GM19395 (cell line): ENCODE results near the gene TWF2.
"Not testable (repeated sequence)": the region's sequence is repeated elsewhere in the genome, so short reads cannot be mapped to it uniquely, and the experiment has no call there.

ENCODE experiments used
- ATAC-seq: cut with Tn5 transposase; IDR thresholded peaks from one replicate; pipeline ENCODE4 v1.9.1; 2021; ENCODE audit warnings: mild to moderate bottlenecking, moderate library complexity; ENCODE audit not compliant: unreplicated experiment

TWF2 gene

DNA sequence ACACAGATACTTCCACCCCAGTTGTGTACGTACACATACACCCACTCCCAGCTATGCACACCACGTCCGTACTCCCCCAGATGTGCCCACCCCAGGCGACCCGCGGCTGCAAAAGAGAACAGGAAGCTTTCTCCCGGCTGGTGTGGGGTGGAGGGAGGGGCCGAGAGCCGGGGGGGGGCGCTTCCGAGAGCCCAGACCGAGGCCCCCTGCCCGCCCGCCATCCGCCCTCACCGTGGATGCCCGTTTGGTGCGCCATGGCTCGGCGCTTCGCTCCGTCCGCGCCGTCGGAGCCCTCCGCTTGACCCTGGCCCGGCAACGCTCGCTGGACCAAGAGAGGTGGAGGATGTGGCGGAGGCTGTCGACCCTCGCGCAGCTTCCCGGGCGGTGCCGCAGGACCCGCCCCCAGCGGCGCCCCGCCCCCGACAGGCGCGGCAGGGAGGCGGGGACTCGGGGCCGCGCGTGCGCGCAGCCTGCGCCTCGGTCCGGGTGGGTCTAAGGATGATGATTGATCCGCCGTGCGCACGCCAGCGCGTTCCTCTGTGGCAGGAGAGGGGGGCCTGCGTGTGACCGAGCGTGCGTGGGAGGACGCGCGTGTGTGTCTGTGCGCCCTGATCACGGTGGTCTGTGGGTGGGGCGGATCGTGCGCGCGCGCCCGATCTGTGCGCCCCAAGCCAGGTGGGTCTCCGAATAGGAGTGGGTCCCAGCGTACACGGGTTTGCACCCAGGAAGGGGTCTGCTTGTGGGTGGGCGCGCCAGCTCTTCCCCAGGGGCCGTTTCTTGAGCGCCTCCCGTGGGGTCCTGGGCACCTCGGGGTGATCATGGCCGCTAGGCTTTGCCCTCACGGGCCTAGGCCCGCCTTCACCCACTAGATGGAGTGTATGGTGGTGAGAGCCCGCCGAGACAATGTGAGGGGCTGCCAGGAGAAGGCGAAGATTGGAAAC lies at the start of gene TWF2:
TSS of gene TWF2 (minus strand) at position 398 of the 941 bp plus-strand sequence. CDS start at position 256, 142 bp downstream.
- ATAC-seq: peak; percentile 75

DNA sequence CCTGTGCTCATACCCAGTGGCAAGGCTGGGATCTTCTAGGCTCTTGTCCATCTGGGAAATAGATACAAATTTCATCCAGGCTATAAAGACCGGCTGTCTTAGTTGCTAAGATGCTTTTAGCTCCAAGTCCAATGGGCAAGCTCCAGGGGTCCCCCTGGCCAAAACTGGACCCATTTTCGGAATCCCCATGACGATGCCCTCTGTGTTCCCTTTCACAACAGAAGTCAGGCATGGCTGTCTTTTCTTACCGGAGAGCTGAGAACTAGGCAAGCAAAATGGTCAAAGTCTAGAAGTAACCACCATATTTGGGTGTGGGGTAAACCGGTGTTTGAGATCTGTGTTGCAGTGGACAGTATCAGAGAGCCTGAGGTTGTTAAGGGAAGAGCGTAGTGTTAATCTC lies 49.7 kb upstream of the TWF2 start:
- no peak for ATAC-seq

DNA sequence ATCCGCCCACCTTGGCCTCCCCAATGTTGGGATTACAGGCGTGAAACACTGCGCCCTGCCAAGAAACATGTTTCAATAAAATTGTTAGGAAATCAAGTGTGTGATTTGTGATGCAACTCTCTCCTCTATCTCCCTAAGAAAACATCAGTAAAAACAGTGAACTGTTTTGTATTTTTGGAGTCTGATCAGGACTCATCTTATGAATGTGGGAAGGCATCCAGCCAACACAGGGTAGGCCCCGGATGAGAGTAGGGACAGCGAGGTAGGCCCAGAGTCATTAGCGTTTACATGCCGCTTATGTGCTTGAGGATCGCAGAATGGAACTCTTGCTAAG lies 47.8 kb upstream of the TWF2 start:
- ATAC-seq: no peak

DNA sequence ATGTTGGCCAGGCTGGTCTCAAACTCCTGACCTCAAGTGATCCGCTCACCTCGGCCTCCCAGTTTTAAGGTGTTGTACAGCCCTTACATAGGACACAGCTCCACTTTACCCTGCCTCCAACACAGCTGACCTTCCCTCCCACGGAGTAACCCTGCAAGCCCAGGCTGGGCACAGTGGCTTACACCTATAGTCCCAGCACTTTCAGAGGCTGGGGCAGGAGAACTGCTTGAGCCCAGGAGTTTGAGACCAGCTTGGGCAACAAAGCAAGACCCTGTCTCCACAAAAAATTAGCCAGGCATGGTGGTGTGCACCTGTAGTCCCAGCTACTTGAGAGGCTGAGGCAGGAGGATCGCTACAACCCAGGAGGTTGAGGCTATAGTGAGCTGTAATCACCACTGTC lies 45.1 kb upstream of the TWF2 start:
- not testable (repeated sequence) for ATAC-seq

DNA sequence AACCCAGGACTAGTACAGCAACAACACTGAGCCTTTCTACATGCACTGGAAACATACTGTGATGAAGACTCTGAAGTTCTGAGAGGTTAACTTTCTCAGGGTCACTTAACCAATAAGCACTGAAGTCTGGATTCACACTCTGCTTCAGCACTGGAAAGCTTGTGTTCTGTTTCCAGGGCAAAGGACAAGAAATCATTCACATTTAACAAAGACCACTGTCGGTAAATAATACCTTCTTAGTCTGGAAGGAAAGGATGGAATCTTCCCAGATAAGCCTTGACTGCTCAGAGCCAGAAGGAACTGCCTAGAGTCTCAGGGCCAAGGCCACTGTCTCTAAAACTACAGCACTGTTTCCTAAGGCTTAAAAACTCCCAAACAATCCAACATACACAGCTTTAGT lies 44.3 kb upstream of the TWF2 start:
- no peak for ATAC-seq

DNA sequence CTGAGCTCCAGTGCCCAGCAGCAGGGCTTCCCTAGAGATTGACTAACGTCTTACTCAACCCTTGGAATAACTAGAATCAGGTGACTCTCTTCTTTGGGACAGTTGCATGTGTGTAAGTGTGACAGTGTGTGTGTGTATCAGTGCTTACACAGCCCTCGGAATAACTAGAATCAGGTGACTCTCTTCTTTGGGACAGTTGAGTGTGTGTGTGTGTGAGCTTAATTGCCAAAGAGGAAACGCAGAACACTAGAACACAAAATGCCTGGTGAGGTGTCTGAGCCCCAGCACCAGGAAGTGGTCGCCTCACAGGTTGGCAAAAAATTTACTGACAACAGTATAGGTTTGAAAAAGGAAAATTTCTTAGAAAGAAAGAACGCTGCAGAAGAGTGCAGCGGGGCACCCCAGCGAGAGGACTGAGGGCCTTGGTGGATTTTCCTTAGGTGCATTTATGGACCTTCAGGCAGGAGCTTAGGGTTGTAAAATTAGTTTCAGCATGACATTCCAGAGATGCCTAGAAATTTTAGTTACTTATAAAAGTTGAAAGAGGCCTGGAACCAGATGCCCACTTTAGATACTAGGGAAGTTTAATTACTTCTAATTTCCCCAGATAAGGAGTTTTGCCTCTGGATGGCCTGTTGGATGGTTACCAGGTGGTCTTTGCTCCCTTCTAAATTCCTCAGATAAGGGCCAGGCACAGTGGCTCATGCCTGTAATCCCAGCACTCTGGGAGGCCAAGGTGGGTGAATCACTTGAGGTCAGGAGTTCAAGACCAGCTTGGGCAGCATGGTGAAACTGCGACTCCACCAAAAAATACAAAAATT lies 43.2 kb upstream of the TWF2 start:
- no peak for ATAC-seq

DNA sequence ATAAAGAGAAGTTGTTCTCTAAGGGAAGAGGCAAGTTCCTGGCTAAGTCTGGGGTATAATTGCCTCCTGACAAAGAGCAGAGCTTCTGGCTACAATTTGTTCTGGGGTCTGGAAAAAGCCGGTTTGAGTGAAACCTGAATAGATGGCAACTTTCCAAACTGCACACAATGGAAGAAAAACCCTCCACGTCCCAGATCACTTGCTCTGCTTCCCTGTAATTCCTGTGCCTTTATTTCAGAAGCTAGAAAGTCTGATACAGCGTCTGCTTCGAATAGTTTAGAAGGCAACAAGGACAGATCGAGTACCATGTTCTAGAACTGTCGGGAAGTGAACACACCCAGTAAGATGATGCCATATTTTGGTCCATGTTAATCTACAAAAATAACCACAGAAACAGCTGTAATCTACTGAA lies 41.1 kb upstream of the TWF2 start:
- no peak for ATAC-seq

DNA sequence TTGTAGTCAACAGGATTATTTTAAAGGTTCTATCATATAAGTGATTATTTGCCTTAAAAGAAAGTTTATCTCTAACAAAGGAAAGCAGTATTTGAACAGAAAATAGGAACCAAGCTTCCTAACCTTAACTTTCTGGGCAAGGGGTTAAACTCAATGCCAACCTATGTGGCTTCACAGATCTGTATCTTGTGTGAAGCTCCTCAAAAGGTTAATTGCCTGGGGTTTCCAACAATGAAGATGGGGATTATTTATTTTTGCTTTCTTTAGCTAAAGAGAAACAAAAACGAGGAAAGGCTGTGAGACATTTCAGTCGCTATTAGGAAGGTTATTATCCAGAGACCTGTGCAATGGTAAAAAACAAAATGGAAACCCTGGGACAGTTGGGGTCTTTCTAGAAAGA lies 40.6 kb upstream of the TWF2 start:
- ATAC-seq: no peak

DNA sequence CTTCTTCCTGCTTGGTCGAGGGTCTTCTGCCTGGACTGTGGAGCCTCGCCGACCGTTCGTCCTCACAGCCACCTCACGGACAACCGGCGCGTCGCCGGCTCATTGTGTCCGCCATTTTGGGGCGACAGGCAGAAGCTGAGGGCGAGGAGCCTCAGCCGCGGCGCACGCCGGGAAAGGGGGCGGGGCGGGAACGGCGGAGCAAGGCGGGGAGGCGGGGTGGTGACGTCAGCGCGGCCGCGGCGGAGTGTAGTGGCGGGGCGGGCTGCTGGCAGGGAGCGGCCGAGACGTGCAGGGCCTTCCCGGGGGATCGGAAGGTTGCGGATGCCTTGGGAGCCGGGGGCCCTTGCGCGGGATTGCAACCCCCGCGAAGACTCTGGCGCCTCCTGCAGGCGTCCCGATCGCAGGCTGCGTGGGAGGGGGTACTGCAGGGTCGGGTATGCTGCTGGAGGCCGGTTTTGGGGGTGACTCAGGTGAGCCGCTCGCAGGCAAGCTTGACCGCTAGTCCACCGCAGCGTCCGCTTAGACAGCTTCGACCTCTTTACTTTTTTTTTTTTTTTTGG lies 39.6 kb upstream of the TWF2 start, which contains the start of gene WDR82:
TSS of gene WDR82 (minus strand) at position 140 of the 560 bp plus-strand sequence. CDS start 288 bp downstream, outside the sequence.
- ATAC-seq: peak; percentile 86

DNA sequence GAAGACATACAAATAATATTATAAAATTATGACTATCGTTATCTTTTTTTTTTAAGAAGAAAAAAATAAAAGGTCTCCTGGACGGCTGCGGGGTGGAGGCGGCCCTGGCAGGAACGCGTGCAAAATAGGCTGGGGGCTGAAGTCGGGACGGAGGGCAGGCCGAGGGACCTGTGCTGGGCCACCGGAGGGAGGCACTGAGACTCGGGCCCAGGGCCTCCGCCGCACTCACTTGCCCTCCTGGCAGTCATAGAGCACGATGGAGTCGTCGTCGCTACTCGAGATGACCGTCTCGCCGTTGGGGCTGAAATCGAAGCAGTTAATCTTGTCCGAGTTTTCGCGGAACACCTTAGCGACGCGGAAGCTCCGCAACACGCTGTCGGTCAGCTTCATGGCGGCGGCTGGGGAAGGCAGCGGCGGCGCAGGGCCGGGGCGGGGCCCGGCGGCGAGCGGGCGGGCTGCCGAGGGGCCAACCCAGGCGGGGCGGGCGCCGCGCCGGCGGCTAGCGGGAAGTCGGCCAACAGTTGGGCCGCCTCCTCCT lies 39.1 kb upstream of the TWF2 start:
- peak; percentile 70 for ATAC-seq

DNA sequence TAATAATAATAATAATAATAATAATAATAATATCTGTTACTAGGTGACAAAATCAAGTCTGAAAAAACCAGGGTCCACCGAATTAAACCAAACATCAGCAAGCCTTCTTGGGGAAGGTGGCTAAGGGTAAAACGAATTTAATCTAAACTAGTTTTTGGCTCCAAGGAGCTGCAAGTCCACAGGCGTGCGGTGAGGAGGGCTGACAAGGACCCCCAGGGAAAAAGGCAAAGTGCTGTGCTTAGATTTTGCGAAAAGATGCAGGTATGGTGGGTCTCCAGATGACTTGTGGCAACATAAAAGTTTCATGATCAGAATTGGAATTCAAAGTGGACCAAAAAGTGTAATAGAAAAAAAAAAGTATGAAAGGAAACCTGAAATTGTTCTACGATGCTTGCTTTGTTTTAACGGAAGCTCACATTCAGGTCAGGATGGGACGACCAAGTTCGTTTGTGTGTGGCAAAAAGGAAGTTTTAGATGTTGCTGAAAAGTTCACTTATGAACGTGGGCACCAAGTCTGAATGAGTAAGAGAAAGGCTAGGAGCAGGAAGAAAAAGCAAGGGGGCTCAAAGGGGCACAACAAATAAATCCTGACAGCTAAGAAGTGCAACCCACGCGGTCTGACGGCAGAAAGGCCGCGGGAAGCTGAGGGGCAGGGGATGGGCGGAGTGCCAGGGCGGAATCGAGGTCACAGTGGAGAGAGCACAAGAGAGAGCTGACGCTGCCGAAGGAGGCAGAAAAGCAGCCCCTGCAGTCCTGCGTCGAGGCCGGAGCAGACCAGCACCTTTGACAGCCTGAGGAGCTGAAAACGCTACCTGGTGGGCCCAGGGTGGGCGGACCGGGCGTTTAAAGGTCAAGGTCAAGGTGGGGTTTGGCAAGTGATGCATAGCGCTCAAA lies 38.4 kb upstream of the TWF2 start:
- peak; percentile 16 for ATAC-seq

DNA sequence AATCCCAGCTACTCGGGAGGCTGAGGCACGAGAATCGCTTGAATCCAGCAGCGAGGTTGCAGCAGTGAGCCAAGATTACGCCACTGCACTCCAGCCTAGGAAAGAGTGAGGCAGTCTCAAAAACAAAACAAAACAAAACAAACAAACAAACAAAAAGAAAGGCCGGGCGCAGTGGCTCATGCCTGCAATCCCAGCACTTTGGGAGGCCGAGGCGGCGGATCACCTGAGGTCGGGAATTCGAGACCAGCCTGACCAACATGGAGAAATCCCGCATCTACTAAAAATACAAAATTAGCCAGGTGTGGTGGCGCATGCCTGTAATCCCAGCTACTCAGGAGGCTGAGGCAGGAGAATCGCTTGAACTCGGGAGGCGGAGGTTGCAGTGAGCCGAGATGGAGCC lies 35.8 kb upstream of the TWF2 start:
- not testable (repeated sequence) for ATAC-seq

DNA sequence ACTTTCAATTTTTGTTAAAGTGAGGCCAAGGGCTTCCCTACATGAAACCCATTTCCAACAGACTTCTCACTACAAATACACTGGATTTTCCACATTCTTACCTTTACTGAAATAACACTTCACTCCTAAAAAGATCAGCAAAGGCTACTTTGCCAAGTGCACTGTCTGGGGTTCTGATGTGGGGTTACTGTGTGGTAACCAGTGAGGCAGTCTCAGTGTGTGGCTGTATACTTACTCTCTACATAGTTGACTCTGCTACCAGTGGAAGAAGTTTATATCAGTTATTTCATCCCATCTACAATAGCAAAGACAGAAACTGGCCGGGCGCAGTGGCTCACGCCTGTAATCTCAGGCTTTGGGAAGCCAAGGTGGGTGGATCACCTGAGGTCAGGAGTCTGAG lies 33.9 kb upstream of the TWF2 start:
- ATAC-seq: no peak

DNA sequence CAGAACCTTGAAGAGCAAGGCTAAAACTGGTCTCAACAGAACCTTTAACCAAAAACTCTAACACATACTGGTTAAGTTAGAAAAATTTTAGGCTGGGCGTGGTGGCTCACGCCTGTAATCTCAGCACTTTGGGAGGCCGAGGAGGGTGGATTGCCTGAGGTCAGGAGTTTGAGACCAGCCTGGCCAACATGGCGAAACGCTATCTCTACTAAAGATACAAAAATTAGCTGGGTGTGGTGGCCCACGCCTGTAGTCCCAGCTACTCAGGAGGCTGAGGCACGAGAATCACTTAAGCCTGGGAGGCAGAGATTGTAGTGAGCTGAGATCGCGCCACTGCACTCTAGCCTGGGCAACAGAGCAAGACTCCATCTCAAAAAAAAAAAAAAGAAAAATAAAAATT lies 33.2 kb upstream of the TWF2 start:
- not testable (repeated sequence) for ATAC-seq

DNA sequence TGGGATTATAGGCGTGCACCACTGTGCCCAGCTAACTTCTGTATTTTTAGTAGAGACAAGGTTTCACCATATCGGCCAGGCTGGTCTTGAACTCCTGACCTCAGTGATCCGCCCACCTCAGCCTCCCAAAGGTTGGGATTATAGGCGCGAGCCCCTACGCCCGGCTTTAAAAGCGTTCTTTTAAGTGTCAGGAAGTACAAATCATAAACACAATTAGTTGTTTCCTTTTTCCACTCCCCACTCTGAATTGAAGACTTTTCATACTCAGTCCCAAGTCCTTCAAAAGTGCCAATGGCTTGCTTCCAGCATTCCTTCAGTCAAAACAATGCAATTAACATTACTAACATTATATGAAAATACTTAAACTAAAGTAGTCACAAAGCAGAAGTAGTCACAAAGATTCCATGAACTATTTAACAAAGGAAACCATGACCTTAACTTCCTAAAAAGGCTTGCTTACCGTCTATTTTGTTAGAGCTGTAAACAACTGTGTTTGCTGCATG lies 31.3 kb upstream of the TWF2 start:
- ATAC-seq: no peak

DNA sequence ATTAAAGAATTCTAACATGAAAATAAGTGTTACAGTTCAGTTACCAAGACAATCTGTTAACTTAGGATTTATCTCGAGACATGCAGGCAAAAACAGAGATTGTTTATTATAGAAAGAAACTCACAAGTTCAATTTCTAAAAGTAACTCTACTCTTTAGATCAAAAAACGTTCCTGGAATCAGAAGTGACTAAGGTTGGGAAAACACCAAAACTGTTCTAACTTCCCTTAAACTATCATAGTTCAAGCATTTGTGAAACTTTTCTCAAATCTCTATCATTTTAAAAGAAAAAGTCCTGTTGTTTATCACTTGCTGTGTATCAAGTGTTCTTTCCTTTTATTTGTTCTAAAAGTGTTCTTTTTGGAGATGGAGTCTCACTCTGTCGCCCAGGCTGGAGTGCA lies 30.8 kb upstream of the TWF2 start:
- ATAC-seq: no peak

DNA sequence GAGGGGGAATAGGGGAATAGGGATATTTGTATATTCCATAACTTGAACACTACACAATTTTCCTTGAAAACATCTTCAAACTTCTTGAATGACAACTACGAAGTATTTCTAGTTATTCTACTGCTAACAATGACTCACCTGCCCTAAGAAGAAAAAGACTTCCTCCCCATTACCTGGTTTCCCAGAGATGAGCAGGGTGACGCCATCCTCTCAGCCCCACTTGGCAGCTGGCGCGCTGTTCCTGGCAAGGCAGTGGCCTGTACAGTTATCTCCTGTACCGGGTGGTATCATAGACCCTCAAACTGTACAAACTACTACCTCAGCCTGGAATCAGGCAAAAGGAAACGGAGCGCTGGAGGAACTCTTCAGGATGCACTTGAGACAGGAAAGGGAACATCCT lies 29.1 kb upstream of the TWF2 start:
- ATAC-seq: no peak

DNA sequence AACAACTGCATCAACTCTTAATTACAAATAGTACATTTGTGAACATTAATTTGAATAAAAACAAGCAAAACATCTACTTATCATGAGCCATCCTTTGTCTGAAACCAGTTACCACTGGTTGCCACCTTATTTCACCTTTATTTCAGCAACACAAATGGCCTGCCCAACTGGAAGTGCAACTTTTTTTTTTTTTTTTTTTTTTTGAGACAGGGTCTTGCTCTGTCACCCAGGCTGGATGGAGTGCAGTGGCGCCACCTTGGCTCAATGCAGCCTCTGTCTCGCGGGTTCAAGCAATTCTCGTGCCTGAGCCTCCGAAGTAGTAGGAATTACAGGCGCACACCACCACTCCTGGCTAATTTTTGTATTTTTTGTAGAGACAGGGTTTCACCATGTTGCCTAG lies 26.4 kb upstream of the TWF2 start:
- no peak for ATAC-seq

DNA sequence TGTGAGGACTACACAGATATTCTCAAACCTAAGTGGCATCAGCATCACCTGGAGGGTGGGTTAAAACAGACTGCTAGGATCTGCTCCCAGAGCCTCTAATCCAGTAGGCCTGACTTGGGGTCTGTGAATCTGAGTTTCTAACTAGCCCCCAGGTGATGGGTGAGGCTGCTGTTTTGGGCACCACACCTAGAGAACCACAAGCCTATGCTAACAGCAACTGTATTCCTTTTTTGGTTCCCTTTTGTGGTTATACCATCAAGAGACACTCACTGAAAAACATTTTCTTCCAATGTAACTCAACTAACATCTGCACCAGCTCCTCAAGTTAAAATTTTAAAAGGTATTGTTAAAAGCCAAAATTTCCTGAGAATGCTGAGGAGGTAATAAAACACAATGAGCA lies 23.5 kb upstream of the TWF2 start:
- ATAC-seq: no peak

DNA sequence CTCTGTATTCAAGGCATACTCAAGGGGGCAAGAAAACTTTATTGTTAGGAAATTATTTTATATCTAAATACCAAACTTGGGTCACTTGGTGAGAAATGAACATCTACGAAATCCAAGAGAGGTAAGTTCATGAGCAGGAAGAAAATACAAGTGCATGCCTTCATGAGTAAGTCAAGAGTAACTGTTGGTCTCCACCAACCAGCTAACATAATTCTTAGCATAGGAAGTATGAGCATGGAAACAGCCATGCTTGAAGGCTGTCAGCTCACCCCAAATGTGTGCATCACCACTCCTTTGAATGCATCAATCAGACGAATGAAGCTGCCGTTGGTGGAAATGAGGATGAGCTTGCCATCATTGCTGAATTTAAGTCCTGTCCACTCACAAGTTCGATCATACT lies 20.5 kb upstream of the TWF2 start:
- no peak for ATAC-seq
